ENCODE results near the gene PGA3.

Gene PGA3

DNA sequence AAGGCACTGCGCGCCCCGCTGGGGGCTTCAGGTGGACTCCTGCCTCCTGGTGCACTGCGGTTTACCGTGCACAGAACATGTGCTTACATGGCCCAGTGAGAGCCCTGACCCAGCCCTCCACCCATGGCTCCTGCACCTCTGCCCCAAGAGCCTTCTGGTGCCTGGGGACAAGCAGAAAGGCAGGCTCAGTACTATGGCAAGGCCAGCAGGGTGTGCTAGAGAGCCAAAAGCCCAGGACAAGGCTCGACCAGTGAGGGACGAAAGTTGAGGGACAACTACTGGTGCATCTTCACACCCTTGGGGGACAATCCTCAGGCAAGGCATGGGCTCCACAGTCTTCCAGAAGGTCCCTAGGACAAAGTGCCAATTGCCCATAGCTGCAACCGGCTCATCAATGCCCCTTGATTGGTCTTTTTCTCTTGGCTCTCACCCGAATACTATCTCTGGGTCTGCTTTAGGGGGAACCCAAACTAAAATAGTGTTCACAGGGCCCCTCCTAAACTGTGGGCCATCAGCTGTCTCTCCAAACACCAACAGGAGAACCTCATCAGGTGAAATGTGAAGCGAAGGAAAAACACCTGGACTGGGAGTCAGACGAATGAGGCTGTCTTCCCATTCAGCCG lies 51.2 kb downstream of the PGA3 start:
- no peak for DNase-seq

DNA sequence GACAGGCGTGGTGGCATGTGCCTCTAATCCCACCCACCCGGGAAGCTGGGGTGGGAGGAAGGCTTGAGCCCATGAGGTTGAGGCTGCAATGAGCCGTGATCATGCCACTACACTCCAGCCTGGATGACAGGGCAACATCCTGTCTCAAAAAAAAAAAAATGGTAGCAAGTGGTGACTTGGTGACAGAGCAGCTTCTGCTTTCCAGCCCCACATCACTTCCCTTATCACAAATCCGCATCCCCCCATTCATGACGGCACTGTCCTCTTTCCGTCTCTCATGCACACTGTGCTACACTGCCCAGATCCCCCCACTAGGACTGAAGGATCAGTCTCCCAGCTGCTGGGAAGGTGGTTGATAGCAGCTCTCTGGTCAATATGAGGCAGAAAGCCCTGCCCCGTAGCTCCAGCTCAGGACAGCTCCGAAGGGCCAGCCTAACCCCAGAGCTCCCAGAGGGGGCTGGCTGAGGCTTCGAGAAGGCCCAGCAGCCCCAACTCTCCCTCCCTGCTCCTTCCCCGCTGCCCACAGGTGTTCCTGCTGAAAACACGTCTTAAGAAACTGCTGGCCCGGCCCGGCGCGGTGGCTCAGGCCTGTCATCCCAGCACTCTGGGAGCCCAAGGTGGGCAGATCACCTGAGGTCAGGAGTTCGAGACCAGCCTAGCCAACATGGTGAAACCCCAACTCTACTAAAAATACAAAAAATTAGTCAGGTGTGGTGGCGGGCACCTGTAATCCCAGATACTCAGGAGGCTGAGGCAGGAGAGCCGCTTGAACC lies 53.6 kb downstream of the PGA3 start:
- DNase-seq: no peak

DNA sequence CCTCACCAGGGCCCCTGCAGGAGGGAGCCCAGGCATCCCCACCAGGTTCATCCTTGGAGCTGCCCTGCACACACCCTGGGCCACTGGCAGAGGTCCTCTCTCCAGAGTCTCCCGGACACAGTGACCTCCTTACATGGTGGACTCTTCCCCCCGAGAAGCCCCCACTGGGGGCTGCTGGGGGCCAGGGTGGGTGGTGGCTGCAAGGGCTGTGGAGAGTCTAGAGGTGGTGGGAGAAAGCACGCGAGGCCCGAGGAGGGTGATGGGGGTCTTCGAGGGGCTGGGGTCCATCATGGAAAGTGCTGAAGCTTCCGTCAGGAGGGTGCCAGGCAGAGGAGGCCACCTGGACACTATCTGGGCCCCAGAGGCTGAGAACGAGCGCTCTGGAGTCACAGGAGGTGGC lies 55.2 kb downstream of the PGA3 start:
- DNase-seq: no peak

DNA sequence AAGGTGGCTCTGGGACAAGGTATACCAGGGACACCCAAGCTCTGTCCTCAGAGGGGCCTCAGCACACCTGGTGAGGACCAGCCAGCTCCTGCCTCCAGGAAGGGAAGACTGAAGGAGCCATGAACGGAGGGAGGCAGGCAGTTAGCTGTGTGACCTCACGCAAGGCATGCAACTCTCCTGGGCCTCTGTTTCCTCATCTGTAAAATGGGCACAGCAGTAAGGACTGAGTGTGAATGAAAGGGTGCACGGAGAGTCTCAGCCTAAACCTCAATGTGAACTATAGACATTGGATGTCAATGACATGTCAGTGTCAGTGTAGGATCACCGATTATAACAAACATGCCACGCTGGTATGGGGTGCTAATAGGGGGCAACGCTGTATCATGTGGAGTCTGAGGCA lies 56.0 kb downstream of the PGA3 start:
- DNase-seq: no peak

All from NCI-H2081 treated with DMSO at 0.1 percent for 48 hours (cell line).